K562 (cell line): ENCODE data around the gene HNRNPU. TPM values are rescaled to one million over a fixed set of nuclear protein-coding genes. Genes with fewer than 3 reads are reported as not detected.

ENCODE experiments used
- ATAC-seq: fragments of 200-7000 bp; cut with Tn5 transposase; 3 replicates; pipeline ENCODE4 v1.9.1; 2020; ENCODE audit warnings: moderate library complexity
- BruUV-seq: library from RNA; stranded (reverse); fragments of 400-500 nt; replicated peaks from 2 replicates; lab custom pipeline; 2021; lab: Mats Ljungman, UMichigan
- CTCF ChIA-PET: fragments of 300-600 bp; formaldehyde crosslinking; extraction: SDS; loops from one replicate; lab custom pipeline; 2021; ENCODE audit warnings: low intra/inter-chr PET ratio; lab: Yijun Ruan, JAX
- POLR2A ChIA-PET: fragments of 300-600, 350-650 bp; sonication (Branson Sonifier 250); formaldehyde crosslinking; extraction: SDS; loops from one replicate; lab custom pipeline; 2021; ENCODE audit warnings: antibody characterized with exemption, inconsistent platforms; lab: Yijun Ruan, JAX
- DNase-seq, 4 experiments: peaks; one replicate each; pipeline versions ENCODE4 v3.0.0 to v3.0.0-alpha.2; 2011 to 2018; ENCODE audit warnings: low spot score in 3 of 4, mixed read lengths in 3 of 4; ENCODE audit errors: extremely low read depth in 1 of 4
- FAIRE-seq: peaks from 2 replicates; lab custom pipeline; 2011; peaks lifted over from hg19 to GRCh38; lab: Jason Lieb, UNC
- H2AFZ ChIP-seq: 2 replicates; pipeline ENCODE4 v1.6.0; 2011; ENCODE audit warnings: low read depth, low read length, control low read depth, inconsistent platforms
- H3K27ac ChIP-seq: fragments of 200-600 bp; 3 replicates; pipeline ENCODE4 v1.8.0; 2011; ENCODE audit warnings: low read depth, mild to moderate bottlenecking, control low read depth, inconsistent platforms, low read length, moderate library complexity, mixed read lengths; ENCODE audit errors: extremely low read depth
- H3K27me3 ChIP-seq, 2 experiments: fragments of 300-600 bp in 1 of 2; 2 replicates in 1 of 2; 3 replicates in 1 of 2; pipeline versions ENCODE4 v1.6.0 to v1.8.0; 2011; ENCODE audit warnings: inconsistent platforms in 2 of 2, low read length in 2 of 2, mild to moderate bottlenecking in 1 of 2, mixed read lengths in 1 of 2, moderate library complexity in 1 of 2; ENCODE audit not compliant: control insufficient read depth in 2 of 2, insufficient read depth in 2 of 2
- H3K36me3 ChIP-seq: fragments of 300-600 bp; 3 replicates; pipeline ENCODE4 v1.8.0; 2011; ENCODE audit warnings: mild to moderate bottlenecking, low read length, inconsistent platforms; ENCODE audit not compliant: control insufficient read depth, insufficient read depth
- H3K4me1 ChIP-seq, 2 experiments: fragments of 200-600 bp in 1 of 2; replicated peaks in 1 of 2; 2 replicates in 1 of 2; 3 replicates in 1 of 2; pipeline versions ENCODE4 v1.5.1 to v1.8.0; 2011; ENCODE audit warnings: inconsistent platforms in 2 of 2, low read length in 2 of 2, mild to moderate bottlenecking in 1 of 2, mixed read lengths in 1 of 2, moderate library complexity in 1 of 2; ENCODE audit not compliant: control insufficient read depth in 2 of 2, insufficient read depth in 2 of 2
- H3K4me2 ChIP-seq: 2 replicates; pipeline ENCODE4 v1.6.1; 2011; ENCODE audit warnings: low read length, control low read depth, inconsistent platforms, mixed read lengths; ENCODE audit not compliant: insufficient read depth
- H3K4me3 ChIP-seq: fragments of 200-600 bp; sonication (generic), shearing (Covaris generic); 2 replicates; pipeline ENCODE4 v1.5.1; 2016; ENCODE audit warnings: control low read depth, inconsistent platforms
- H3K79me2 ChIP-seq: fragments of 200-600 bp; 3 replicates; pipeline ENCODE4 v1.8.0; 2011; ENCODE audit warnings: low read length, inconsistent platforms; ENCODE audit not compliant: control insufficient read depth, insufficient read depth
- H3K9ac ChIP-seq, 2 experiments: 2 replicates each; pipeline versions ENCODE4 v1.6.0 to v1.6.1; 2011; ENCODE audit warnings: low read depth in 2 of 2, low read length in 2 of 2, control low read depth in 1 of 2, inconsistent platforms in 1 of 2, mild to moderate bottlenecking in 1 of 2, mixed read lengths in 1 of 2; ENCODE audit not compliant: insufficient read depth in 1 of 2
- H3K9me1 ChIP-seq: one replicate; pipeline ENCODE4 v1.6.0; 2011; ENCODE audit warnings: inconsistent platforms, mild to moderate bottlenecking, low read length, moderate library complexity; ENCODE audit not compliant: control insufficient read depth, insufficient read depth
- H3K9me3 ChIP-seq: replicated peaks from 2 replicates; pipeline ENCODE4 v1.5.1; 2011; ENCODE audit warnings: low read depth, low read length, inconsistent platforms; ENCODE audit not compliant: control insufficient read depth, insufficient read depth
- H4K20me1 ChIP-seq: replicated peaks from 2 replicates; pipeline ENCODE4 v1.6.1; 2011; ENCODE audit warnings: low read length, inconsistent platforms, mixed read lengths; ENCODE audit not compliant: control insufficient read depth, insufficient read depth
- ESRRA ChIP-seq: fragments of 450-650 bp; IDR thresholded peaks from 2 replicates; pipeline ENCODE4 v1.6.1; 2014; ENCODE audit warnings: low read depth, mild to moderate bottlenecking, moderate library complexity, borderline replicate concordance
- EZH2 ChIP-seq: IDR thresholded peaks from 2 replicates; pipeline ENCODE4 v1.6.1; 2012; ENCODE audit warnings: low read depth, mild to moderate bottlenecking, inconsistent platforms, low read length, borderline replicate concordance
- SOX6 ChIP-seq: fragments of 450-650 bp; IDR thresholded peaks from 2 replicates; pipeline ENCODE4 v1.6.1; 2014; ENCODE audit warnings: mild to moderate bottlenecking
- STAT5B ChIP-seq: fragments of 250-450 bp; sonication (Bioruptor Pico); IDR thresholded peaks from 2 replicates; pipeline ENCODE4 v1.8.0; 2021; ENCODE audit warnings: mild to moderate bottlenecking, inconsistent platforms
- TCF7L2 ChIP-seq: fragments of 150-350 bp; IDR thresholded peaks from 2 replicates; pipeline ENCODE4 v1.6.1; 2016; ENCODE audit warnings: low read depth, mild to moderate bottlenecking, low read length, moderate library complexity
- YY1 ChIP-seq, 3 experiments: IDR thresholded peaks; 2 replicates each; pipeline ENCODE4 v1.6.1; 2011; ENCODE audit warnings: low read length in 2 of 3, mild to moderate bottlenecking in 2 of 3, moderate library complexity in 2 of 3, borderline replicate concordance in 1 of 3, control low read depth in 1 of 3, low read depth in 1 of 3; ENCODE audit not compliant: insufficient read depth in 3 of 3, insufficient replicate concordance in 2 of 3, control insufficient read depth in 1 of 3, insufficient read length in 1 of 3; ENCODE audit errors: extremely low read depth in 1 of 3
- WGBS: fragments of 100-300 bp; shearing (Covaris generic); methylation state at CpG from one replicate; pipeline ENCODE4 v1.1.6; 2016; ENCODE audit warnings: low coverage, mixed read lengths; ENCODE audit not compliant: insufficient coverage; ENCODE audit errors: missing lambda C conversion rate; 5-methylcytosine and 5-hydroxymethylcytosine counted together
- in situ Hi-C: fragments of 300-500 bp; cut with MboI; formaldehyde crosslinking; loops from 4 replicates; pipeline ENCODE4 v1.15.0; 2018; ENCODE audit warnings: inconsistent platforms, mixed read lengths
- intact Hi-C: fragments of 100-400 bp; cut with micrococcal nuclease; formaldehyde crosslinking; loops from 2 replicates; pipeline ENCODE4 v1.14.2; 2022
- polyA plus RNA-seq, 8 experiments: library from polyadenylated mRNA; depleted of rRNA in 4 of 8; stranded (reverse) in 5 of 8; unstranded in 3 of 8; fragments of >200 nt; fragmentation: Nextera tagmentation in 2 of 8; fragmentation: Illumina TruSeq in 1 of 8; extraction: Ambion mirVana in 2 of 8; extraction: Trizol in 1 of 8; gene quantifications; 2 replicates each; pipeline versions ENCODE4 v1.2.1 to v1.2.3, GENCODE V29; 2011 to 2014; ENCODE audit warnings: inconsistent platforms in 1 of 8, missing spikeins in 1 of 8
- total RNA-seq, 7 experiments: library from RNA; depleted of rRNA in 6 of 7; stranded (reverse); fragments of >200 nt in 6 of 7; fragmentation: Illumina TruSeq in 2 of 7; extraction: Trizol in 2 of 7; gene quantifications; 2 replicates each; pipeline versions ENCODE4 v1.2.1 to v1.2.3, GENCODE V29; 2011 to 2021; ENCODE audit warnings: low replicate concordance in 1 of 7

Gene HNRNPU
- total and polyA plus RNA-seq, 9 of the 15 experiments (the other 6 are each of a cell fraction or from before 2014, with no cell fraction given) = 159 to 777 (median 577) TPM

- Histone ChIP-seq H3K79me2 (no peaks in the 10 kb centered on the region), H3K4me1 (no peaks in the 10 kb centered on the region), H3K4me3 (no peak overlapping the region), H2AFZ (peak overlapping the region; percentile 32; the same call in 1 of the 2 replicates)
- peak in 1 of 4 experiments; percentile 18 for DNase-seq
- in situ Hi-C loops = no loop called here
- CTCF ChIA-PET = no interaction called here
- no peak for TF ChIP-seq STAT5B (CRISPR knock-in tag)
- peak; percentile 59; the same call in 1 of the 2 replicates for TF ChIP-seq SOX6
- 0 out of 2 replicates have a peak, but pooled peaks have one; percentile 34 for TF ChIP-seq EZH2
- TF ChIP-seq YY1 (IDR thresholded peaks at IDR 0.05; ENCODE audit: borderline replicate concordance in 1 of 3, control insufficient read depth in 1 of 3, extremely low read depth in 1 of 3, insufficient read depth in 3 of 3, insufficient read length in 1 of 3, insufficient replicate concordance in 2 of 3, low read depth in 1 of 3, low read length in 2 of 3) = peak in 1 of 3 experiments; percentile 26
- peak; percentile 61 for TF ChIP-seq ESRRA
- no peak for TF ChIP-seq TCF7L2
- TF ChIP-seq, all 486 proteins: peak for 4
- Histone ChIP-seq H4K20me1 (no peaks in the 10 kb centered on the region), H3K9ac (no peak overlapping the region), H3K4me2 (peak overlapping the region; percentile 13), H3K27me3 (peaks cover 36 to 44% of the 10 kb centered on the region in 2 experiments), H3K36me3 (no peaks in the 10 kb centered on the region), H3K9me3 (no peaks in the 10 kb centered on the region), H3K9me1 (no peaks in the 10 kb centered on the region), H3K27ac (no peak overlapping the region)
- FAIRE-seq (no peak), ATAC-seq (peak; percentile 20)
- POLR2A ChIA-PET = interaction anchor here (0.6 to 1.9 kb wide), 2 partner anchors 13 to 18 kb away, joined by 3 to 5 read pairs; no protein-coding TSS in a partner anchor
- 8% methylated on average over 15 of the region's 15 CpGs for WGBS
- intact Hi-C loops = no loop called here
- no TSS peak for BruUV-seq
These were observed 48.7 kb downstream of the HNRNPU start for GRCh38 chr1:244815600-244816099.
